Stimulated activated CD4-positive, alpha-beta T cell treated with anti-CD3 and anti-CD28 coated beads, Interleukin-4, amount 100 ng/mL, for 4 hours (primary cell): ENCODE data around the gene EMP2.
"Not testable (repeated sequence)": the region's sequence is repeated elsewhere in the genome, so short reads cannot be mapped to it uniquely, and the experiment has no call there.

ENCODE experiments used
- DNase-seq, 2 experiments: peaks; one replicate each; pipeline ENCODE4 v3.0.0-alpha.2; 2020

EMP2 gene

GRCh38 chr16:10547708-10548107 lies 32.7 kb downstream of the EMP2 start:
- DNase-seq, result no peak

DNA sequence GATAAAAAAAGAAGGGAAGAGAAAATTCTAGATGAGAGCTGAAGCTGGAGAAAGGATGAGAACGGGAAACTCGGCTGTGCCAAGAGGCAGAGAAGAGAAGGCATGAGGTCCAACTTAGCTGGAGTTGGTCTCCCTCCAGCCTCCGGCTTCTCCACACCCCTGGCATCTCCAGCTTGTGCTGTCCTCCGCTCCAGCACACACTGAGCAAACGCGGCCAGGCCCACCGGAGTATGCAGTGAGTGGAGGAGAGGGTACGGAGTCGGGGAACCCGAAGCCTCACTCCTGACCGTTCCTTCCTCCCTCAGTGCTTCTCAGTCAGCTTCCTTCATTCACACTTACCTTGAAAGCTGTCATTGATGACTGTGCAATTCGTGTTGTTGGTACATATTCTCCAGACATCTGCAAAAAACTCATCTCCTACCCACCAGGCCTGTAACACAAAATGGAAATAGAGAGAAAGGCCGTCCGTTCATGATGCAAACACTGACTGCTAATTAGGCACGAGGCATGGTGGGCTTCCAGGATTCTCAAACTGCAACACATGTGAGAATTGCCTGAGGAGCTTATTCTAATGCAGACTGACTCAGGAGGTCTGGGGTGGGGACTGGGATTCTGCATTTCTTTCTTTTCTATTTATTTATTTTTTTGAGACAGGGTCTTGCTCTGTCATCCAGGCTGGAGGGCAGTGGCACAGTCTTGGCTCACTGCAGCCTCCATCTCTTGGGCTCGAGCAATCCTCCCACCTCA lies 37.0 kb downstream of the EMP2 start:
- DNase-seq, result no peak

- no peak for DNase-seq
Measured at GRCh38 chr16:10541366-10541765, 39.0 kb downstream of the EMP2 start.

GRCh38 chr16:10539793-10540192 lies 40.6 kb downstream of the EMP2 start:
- DNase-seq, result no peak

GRCh38 chr16:10539236-10539635 lies 41.2 kb downstream of the EMP2 start:
- no peak for DNase-seq

DNA sequence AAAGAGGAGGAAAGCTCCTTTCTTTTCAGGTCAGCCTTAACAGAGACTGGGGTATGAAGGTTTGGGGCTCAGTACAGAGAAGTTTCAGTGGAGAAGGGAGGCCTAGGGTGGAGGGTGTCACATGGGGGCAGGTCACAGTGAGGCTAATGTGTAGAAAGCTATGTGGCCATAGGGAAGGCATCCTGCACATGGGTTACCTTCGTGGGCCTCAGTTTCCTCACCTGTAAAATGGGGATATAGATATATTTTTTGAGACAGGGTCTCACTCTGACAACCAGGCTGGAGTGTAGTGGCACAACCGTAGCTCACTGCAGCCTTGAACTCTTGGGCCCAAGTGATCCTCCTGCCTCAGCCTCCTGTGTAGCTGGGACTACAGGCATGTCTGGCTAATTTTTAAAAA lies 41.8 kb downstream of the EMP2 start:
- DNase-seq, result no peak

- DNase-seq, result no peak
Measured at GRCh38 chr16:10537946-10538345, 42.5 kb downstream of the EMP2 start.

- DNase-seq, result no peak
Measured at GRCh38 chr16:10536814-10537389, 43.5 kb downstream of the EMP2 start.

GRCh38 chr16:10536328-10536727 lies 44.1 kb downstream of the EMP2 start:
- DNase-seq, result not testable (repeated sequence)

- no peak for DNase-seq
Measured at GRCh38 chr16:10535461-10535860, 44.9 kb downstream of the EMP2 start.

DNA sequence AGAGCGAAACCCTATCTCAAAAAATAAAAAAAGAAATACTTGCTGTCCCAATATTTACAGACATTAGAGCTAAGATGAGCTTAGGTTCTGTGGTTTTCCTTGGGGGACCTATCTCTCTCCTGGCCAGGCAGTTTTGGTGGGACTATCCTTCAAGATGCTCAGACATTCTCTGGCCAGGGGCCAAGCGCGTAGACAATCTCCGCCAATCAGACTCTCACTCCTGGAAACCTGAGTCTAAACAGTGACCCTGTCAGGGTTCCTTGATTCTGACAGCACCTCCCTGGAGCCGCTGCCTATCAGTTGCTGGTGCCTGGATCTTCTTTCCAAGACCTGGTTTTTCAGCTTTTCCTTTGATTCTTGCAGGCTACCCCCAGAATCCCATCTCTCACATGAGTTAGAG lies 45.6 kb downstream of the EMP2 start:
- no peak for DNase-seq

GRCh38 chr16:10533612-10534011 lies 46.8 kb downstream of the EMP2 start:
- DNase-seq, result not testable (repeated sequence)

DNA sequence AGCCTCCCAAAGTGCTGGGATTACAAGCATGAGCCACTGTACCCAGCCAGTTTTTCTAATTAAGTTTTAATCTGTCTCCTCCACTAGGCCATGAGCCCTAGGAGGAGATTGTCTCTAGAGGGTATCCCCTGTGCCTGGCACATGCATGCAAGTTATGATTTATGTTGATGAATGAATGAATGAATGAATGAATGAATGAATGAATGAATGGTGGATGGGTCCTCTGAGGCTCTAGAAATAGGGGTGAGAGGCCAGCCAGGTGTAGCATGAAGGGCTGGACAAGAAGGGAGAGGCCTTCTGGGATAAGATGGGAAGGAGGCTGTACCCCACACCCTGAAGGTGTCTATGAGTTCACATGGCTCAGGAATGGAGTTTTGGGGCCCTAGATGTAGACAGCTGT lies 48.8 kb downstream of the EMP2 start:
- no peak for DNase-seq

GRCh38 chr16:10530685-10531084 lies 49.7 kb downstream of the EMP2 start:
- DNase-seq, result no peak

- DNase-seq, result no peak
Measured at GRCh38 chr16:10529895-10530669, 50.3 kb downstream of the EMP2 start.

DNA sequence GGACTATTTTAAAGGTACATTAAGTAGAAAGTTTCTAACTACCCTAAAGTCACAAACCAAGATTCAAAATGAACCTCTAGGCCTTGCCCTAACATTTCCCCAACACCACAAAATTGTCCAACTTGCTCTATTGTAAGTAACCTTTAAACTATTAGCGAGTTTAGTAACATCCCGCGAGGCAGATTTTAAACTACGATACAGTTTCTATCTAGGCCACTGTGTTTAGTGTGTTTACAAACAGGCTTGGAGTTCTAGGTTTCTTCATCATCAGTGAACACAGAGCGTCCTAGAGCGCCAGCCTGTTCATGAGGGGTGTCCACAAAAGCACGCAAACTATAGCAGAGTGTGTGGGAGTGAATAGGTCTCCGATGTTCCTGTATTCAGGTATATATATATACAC lies 51.8 kb downstream of the EMP2 start:
- no peak for DNase-seq

- no peak for DNase-seq
Measured at GRCh38 chr16:10526962-10527361, 53.4 kb downstream of the EMP2 start.

DNA sequence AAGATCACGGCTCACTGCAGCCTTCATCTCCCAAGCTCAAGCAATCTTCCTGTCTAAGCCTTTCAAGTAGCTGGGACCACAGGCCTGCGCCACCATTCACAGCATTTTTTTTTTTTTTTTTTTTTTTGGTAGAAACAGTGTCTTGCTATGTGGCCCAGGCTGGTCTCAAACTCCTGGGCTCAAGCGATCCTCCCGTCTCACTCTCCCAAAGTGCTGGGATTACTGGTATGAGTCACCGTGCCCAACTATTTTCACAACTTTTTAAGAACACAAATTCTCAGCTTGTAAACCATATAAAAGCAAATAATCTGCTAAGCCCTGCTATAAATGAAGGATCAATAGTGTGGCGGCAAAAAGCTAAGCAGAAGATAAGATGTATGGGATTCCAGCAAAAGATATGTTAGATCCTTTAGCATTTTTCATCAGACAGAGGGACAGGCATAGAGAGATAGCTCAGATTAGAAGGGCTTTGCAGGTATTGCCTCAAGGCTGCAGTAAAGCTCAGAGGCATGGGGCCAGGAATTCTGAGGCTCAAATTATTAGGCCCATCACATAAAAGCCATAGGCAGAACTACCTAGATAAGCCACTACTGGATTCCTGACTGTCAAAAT lies 55.1 kb downstream of the EMP2 start:
- DNase-seq, result no peak

DNA sequence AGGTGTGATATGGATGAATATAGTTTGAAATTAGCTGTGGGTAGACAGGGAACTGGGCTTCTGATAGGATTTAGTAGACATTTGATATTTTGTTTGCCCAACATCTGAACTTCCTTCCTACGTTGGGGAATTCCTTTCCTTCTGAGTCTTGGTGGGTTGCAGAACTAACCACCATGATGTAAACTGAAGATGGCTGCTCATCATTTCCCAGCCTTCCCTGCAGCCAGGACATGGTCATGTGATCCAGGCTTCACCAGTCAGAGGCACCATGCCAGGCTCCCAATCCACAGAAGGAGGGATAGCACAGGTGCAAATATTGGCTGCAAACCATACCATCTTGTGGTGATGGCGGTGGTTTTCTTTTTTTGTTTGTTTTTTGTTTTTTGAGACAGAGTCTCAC lies 57.4 kb downstream of the EMP2 start:
- DNase-seq, result no peak

GRCh38 chr16:10521681-10522274 lies 58.6 kb downstream of the EMP2 start:
- DNase-seq, result peak; percentile 13 to 24

DNA sequence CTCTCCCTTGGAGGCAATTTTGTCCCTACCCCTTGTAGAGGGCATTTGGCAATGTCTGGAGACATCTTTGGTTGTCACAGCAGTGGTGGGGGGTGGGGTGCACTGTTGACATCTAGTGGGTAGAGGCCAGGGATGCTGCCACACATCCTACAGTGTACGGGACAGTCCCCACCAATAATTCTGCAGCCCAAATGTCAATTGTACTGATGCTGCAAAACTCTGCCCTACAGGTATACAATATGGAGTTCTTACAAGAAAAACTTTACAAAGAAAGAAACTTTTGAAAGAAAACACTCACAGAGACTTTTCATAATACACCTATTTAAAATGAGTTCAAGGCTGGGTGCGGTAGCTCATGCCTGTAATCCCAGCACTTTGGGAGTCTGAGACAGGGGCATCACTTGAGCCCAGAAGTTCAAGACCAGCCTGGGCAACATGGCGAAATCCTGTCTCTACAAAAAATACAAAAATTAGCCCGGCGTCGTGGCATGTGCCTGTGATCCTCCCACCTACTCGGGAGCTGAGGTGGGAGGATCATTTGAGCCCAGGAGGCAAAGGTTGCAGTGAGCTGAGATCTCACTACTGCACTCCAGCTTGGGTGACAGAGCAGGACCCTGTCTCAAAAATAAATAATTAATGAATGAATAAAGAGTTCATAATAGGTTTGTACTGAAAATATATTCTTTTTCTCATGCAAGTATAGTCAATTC lies 59.4 kb downstream of the EMP2 start:
- no peak for DNase-seq
